Psoas muscle (tissue), 8 donors: ENCODE results near the gene KRTAP10-6. TPM values are rescaled to one million over a fixed set of nuclear protein-coding genes. Genes with fewer than 3 reads are reported as not detected.

Experiments
- ATAC-seq, 4 donors: fragments of 200-7000 bp; cut with Tn5 transposase; one replicate each; pipeline ENCODE4 v1.9.1; 2020; ENCODE audit warnings: moderate library complexity in 3 of 4, mild to moderate bottlenecking in 2 of 4
- DNase-seq, 2 donors: peaks; one replicate each; pipeline ENCODE4 v3.0.0-alpha.2; 2020
- H3K27ac ChIP-seq: fragments of 200-600 bp; one replicate; pipeline ENCODE4 v1.8.0; 2022
- H3K27me3 ChIP-seq, 3 donors: fragments of 200-600 bp in 1 of 3; one replicate each; pipeline versions ENCODE4 v1.6.1 to v1.8.0; 2013 to 2022; ENCODE audit warnings: low read length in 2 of 3, mild to moderate bottlenecking in 2 of 3, moderate library complexity in 1 of 3; ENCODE audit not compliant: insufficient read depth in 3 of 3
- H3K36me3 ChIP-seq, 2 donors: fragments of 200-600 bp in 1 of 2; one replicate each; pipeline versions ENCODE4 v1.6.1 to v1.8.0; 2013 to 2022; ENCODE audit warnings: low read depth in 1 of 2, mild to moderate bottlenecking in 1 of 2, moderate library complexity in 1 of 2; ENCODE audit not compliant: insufficient read depth in 1 of 2
- H3K4me1 ChIP-seq: fragments of 200-600 bp; one replicate; pipeline ENCODE4 v1.8.0; 2022
- H3K4me3 ChIP-seq: fragments of 200-600 bp; one replicate; pipeline ENCODE4 v1.8.0; 2022; ENCODE audit warnings: mild to moderate bottlenecking
- H3K9me3 ChIP-seq: fragments of 200-600 bp; one replicate; pipeline ENCODE4 v1.8.0; 2022
- CTCF ChIP-seq: fragments of 200-600 bp; IDR thresholded peaks from one replicate; pipeline ENCODE4 v1.8.0; 2022; ENCODE audit warnings: antibody characterized with exemption
- WGBS, 3 donors: extraction: QIAGEN DNeasy Blood & Tissue Kit; methylation state at CpG; one replicate each; pipeline versions ENCODE4 v1.1.6 to v1.1.7; 2013; 5-methylcytosine and 5-hydroxymethylcytosine counted together
- intact Hi-C, 2 donors: fragments of 100-400 bp; cut with DNase I; formaldehyde crosslinking; loops; one replicate each; pipeline versions ENCODE4 v1.11.0 to v1.14.2; 2022
- polyA plus RNA-seq, 3 donors: library from polyadenylated mRNA; stranded (reverse); fragments of 200-250 nt; gene quantifications; one replicate each; pipeline ENCODE4 v1.2.3, GENCODE V29; 2013
- total RNA-seq, 4 donors: library from RNA; stranded (reverse); fragmentation: NEBNext Ultra II Directional in 2 of 4; extraction: Animal tissue kit (Norgen Biotek cat#: 25700) in 2 of 4; gene quantifications; one replicate each; pipeline versions ENCODE4 v1.2.1 to v1.2.4, GENCODE V29; 2021 to 2023
- donor health status: healthy with polysubstance abuse.
- donor health status: DM: no; HTN: no; CAD: no; lungs with moderate emphysema.
- donor health status: Bipolar disorder and iron deficiency.
- donor health status: healthy.
- donor health status: DM: yes; HTN: yes; CAD: no.
- donor health status: DM: no; HTN: no; CAD: no.
- donor health status: DM: no; HTN: no; CAD: no.
- donor health status: DM: yes; HTN: yes; CAD: no.

The KRTAP10-6 gene
- total and polyA plus RNA-seq, 7 donors = not detected

- ATAC-seq (no peak), DNase-seq (no peak)
- H3K27ac ChIP-seq = no peak overlapping the region
- H3K9me3 ChIP-seq = peaks cover 4% of the 10 kb centered on the region
- H3K27me3 ChIP-seq = peaks cover 0 to 64% (median 12%) of the 10 kb centered on the region in 3 donors
- no peak overlapping the region for H3K4me3 ChIP-seq
- no peak for TF ChIP-seq CTCF
- intact Hi-C loops = no loop called here
- 37 to 40% (median 38%) methylated on average over 25 of the region's 25 CpGs for WGBS, 3 donors
- H3K36me3 ChIP-seq = no peaks in the 10 kb centered on the region
- no peaks in the 10 kb centered on the region for H3K4me1 ChIP-seq
Measured at GRCh38 chr21:44549525-44550211, 42.6 kb downstream of the KRTAP10-6 start.

- H3K4me1 ChIP-seq = no peaks in the 10 kb centered on the region
- H3K27me3 ChIP-seq = peaks cover 0 to 57% (median 10%) of the 10 kb centered on the region in 3 donors
- DNase-seq (no peak), ATAC-seq (no peak)
- no peak overlapping the region for H3K27ac ChIP-seq
- no peak overlapping the region for H3K4me3 ChIP-seq
- H3K9me3 ChIP-seq = peaks cover 4% of the 10 kb centered on the region
- no peaks in the 10 kb centered on the region for H3K36me3 ChIP-seq
- intact Hi-C loops = no loop called here
- no peak for TF ChIP-seq CTCF
- WGBS, 3 donors = 31 to 39% (median 39%) methylated on average over 14 of the region's 14 CpGs
Measured at GRCh38 chr21:44548922-44549321, 43.4 kb downstream of the KRTAP10-6 start.

DNA sequence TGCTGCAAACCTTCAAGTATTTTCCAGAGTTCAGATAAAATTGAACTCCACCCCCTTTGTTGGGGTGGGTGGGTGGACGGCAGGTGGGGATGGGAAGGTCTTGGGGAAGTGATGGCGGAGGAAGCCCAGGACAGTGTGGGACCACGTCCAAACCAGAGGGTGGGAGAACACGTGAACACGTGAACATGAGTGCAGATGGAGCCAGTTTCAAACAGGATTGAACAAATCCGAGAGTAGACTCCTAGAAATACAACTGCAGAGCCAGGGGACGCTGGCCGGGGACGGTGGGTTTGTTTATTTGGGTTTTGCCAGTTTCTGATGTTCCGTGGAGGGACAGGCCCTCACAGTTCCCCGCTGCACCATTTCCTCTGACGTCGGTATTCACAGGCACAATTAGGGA is 43.9 kb downstream of the KRTAP10-6 start:
- no peaks in the 10 kb centered on the region for H3K36me3 ChIP-seq
- DNase-seq (no peak), ATAC-seq (no peak)
- peaks cover 0 to 53% (median 10%) of the 10 kb centered on the region in 3 donors for H3K27me3 ChIP-seq
- no peak overlapping the region for H3K27ac ChIP-seq
- H3K4me3 ChIP-seq = no peak overlapping the region
- intact Hi-C loops = no loop called here
- H3K4me1 ChIP-seq = no peaks in the 10 kb centered on the region
- H3K9me3 ChIP-seq = peaks cover 4% of the 10 kb centered on the region
- no peak for TF ChIP-seq CTCF
- WGBS, 3 donors = 50 to 53% (median 51%) methylated on average over 13 of the region's 13 CpGs

DNA sequence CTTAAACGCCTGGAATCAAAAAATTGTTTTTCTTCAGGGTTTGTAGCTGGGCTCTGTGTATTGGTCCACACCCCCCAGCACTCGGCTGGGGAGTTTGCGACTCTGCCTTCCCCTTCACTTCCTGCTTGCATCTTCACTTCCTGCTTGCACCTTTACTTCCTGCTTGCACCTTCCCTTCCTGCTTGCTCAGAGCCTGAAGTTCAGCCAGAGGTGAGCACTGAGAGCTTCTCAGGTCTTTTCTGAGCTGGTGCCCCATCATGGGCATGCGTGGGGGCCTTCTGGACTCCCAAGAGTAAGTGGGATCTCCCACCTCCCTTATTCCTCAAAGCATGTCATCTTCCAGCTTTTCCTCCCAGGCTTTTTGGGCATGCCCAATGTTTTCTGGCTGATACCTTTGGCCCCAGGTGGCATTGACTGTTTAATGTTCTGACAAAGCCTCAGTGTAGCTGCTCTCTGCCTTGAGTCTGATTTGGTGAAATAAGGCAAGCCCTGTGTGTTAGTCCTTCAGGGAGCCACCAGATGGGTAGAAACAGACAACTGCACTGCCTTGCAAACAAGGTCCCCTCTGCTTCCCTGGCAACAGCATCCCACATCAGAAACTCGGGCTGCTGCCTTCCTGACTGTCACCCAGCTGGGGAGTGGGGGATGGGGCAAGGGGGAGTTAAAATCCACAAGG is 44.5 kb downstream of the KRTAP10-6 start:
- 42 to 60% (median 54%) methylated on average over 5 of the region's 5 CpGs for WGBS, 3 donors
- no peak overlapping the region for H3K27ac ChIP-seq
- DNase-seq (no peak), ATAC-seq (no peak)
- H3K9me3 ChIP-seq = peaks cover 4% of the 10 kb centered on the region
- H3K36me3 ChIP-seq = no peaks in the 10 kb centered on the region
- H3K27me3 ChIP-seq = peaks cover 0 to 50% (median 8%) of the 10 kb centered on the region in 3 donors
- no peaks in the 10 kb centered on the region for H3K4me1 ChIP-seq
- TF ChIP-seq CTCF = no peak
- intact Hi-C loops = no loop called here
- H3K4me3 ChIP-seq = no peak overlapping the region
